VCaP (cell line): ENCODE results near the gene TAAR1.
"Not testable (repeated sequence)": the region's sequence is repeated elsewhere in the genome, so short reads cannot be mapped to it uniquely, and the experiment has no call there.

ENCODE experiments used
- H3K27ac ChIP-seq: fragments of 450-650 bp; 2 replicates; pipeline ENCODE4 v1.5.1; 2017
- TF ChIP-seq, protein P1 (sequence below): fragments of 450-650 bp; conservative IDR thresholded peaks from 2 replicates; pipeline ENCODE4 v1.5.1; 2017; ENCODE audit warnings: mild to moderate bottlenecking, moderate library complexity

Gene TAAR1

DNA sequence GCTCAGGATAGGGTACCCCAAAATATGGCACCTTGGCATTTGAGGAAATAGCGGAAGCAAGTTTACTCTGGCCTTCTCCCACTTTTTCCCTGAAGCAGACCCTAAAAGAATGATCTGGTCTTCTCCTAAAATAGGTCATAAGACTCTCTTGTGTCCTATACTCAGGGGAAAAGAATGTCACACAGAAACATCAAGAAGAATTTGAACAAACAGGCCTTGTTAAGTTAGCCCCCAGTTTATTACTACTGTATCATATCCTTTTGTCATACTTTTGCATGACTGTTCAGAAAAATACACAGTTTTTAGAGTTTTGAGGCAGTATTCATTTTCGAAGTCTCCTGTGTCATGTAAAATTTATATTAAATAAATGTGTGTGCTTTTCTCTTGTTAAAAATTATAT lies 47.4 kb downstream of the TAAR1 start:
- no peak overlapping the region for H3K27ac ChIP-seq
- TF ChIP-seq, protein P1, sequence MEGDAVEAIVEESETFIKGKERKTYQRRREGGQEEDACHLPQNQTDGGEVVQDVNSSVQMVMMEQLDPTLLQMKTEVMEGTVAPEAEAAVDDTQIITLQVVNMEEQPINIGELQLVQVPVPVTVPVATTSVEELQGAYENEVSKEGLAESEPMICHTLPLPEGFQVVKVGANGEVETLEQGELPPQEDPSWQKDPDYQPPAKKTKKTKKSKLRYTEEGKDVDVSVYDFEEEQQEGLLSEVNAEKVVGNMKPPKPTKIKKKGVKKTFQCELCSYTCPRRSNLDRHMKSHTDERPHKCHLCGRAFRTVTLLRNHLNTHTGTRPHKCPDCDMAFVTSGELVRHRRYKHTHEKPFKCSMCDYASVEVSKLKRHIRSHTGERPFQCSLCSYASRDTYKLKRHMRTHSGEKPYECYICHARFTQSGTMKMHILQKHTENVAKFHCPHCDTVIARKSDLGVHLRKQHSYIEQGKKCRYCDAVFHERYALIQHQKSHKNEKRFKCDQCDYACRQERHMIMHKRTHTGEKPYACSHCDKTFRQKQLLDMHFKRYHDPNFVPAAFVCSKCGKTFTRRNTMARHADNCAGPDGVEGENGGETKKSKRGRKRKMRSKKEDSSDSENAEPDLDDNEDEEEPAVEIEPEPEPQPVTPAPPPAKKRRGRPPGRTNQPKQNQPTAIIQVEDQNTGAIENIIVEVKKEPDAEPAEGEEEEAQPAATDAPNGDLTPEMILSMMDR, result no peak

- H3K27ac ChIP-seq, result no peak overlapping the region
- TF ChIP-seq, protein P1, result no peak
Measured at GRCh38 chr6:132607544-132608233, 51.3 kb downstream of the TAAR1 start.

GRCh38 chr6:132604635-132605152 lies 54.3 kb downstream of the TAAR1 start:
- H3K27ac ChIP-seq, result no peak overlapping the region
- TF ChIP-seq, protein P1, result no peak

DNA sequence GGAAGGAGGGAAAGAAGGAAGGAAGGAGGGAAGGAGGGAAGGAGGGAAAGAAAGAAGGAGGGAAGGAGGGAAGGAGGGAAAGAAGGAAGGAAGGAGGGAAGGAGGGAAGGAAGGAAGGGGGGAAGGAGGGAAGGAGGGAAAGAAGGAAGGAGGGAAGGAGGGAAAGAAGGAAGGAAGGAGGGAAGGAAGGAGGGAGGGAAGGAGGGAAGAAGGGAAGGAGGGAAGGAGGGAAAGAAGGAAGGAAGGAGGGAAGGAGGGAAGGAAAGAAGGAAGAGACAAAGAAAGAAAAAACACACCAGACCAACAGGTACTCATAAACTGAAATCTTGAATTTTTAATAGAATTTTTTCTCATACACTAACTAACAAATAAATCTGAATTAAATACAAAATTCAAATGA lies 58.1 kb downstream of the TAAR1 start:
- not testable (repeated sequence) for H3K27ac ChIP-seq

GRCh38 chr6:132598473-132598872 lies 60.5 kb downstream of the TAAR1 start:
- H3K27ac ChIP-seq, result no peak overlapping the region
- TF ChIP-seq, protein P1, result peak; percentile 51

DNA sequence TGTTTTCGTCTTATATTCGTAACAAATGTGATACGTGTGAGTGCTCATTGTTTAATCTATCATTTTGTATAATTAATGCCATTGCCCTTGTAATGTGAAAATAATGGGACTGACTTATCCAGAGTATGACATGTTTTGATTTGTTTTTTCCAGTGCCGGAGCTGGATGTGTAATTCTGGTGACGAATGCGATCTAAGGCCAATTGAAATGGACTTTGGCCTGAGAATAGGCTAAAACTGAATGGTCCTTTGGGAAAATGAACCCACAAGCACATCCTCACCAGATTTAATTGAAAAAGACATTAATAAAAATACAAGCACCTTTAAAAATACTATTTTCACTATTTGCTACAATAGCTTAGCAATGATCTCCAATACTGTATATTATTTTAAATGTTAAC lies 62.8 kb downstream of the TAAR1 start:
- TF ChIP-seq, protein P1, result no peak
- no peak overlapping the region for H3K27ac ChIP-seq
